Activated CD8-positive, alpha-beta memory T cell treated with anti-CD3 and anti-CD28 coated beads for 4 hours (primary cell): ENCODE results near the gene GGCT.
A peak's percentile ranks its signal among the peaks of the same experiment; 100 is the strongest.

Source experiments
- DNase-seq, 2 donors: peaks; one replicate each; pipeline ENCODE4 v3.0.0-alpha.2; 2020; ENCODE audit warnings: low read depth in 2 of 2

Gene GGCT

DNA sequence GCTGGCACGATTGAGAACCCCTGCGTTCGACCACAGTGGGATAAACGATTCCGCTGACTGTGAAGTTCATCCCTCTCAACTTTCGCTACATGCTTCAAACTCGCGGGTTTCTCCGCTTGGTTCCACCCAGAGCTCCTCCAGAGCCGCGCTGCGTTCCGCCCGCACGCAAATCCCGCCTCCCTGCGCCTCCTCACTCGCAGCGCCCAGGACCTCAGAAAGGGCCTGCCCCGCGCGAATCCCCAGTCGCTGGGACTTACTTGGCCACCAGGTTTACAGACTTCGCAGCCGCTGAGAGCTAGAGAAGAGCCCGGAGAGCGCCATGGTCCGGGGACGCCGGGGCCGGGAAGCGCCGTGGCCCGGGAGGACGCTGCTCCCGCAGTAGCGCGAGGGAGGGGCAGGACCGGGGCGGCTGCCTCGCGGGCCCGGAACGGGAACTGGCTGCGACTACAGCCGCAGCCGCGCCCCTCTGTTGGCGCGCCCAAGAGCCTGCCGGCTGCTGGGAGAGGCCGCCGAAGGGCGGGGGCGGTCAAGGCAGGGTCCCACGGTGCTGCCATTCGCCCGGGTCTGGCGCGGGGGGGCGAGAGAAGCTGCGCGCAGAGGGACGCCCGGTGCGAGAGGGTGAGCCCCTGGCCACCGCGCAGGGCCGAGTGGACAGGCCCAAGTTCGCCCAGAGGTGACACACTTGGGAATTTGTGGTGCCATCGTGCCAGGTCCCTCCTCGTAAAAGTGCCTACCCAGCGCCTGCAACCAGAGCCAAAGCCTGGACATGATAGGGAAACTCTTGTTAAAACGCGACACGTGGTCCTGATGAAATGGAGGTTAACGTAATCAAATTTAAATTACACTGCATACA, 26.1 kb downstream of the GGCT start, which contains the start of gene NOD1:
TSS of gene NOD1 (minus strand) at position 436 of the 853 bp plus-strand sequence. CDS start 21,863 bp downstream, outside the sequence.
- peak; percentile 17 to 31 for DNase-seq

- DNase-seq, result no peak
Observed at GRCh38 chr7:30476459-30477145, 28.0 kb downstream of the GGCT start.

- no peak for DNase-seq
Observed at GRCh38 chr7:30475580-30475979, 29.0 kb downstream of the GGCT start.

- no peak for DNase-seq
Observed at GRCh38 chr7:30474893-30475292, 29.7 kb downstream of the GGCT start.

DNA sequence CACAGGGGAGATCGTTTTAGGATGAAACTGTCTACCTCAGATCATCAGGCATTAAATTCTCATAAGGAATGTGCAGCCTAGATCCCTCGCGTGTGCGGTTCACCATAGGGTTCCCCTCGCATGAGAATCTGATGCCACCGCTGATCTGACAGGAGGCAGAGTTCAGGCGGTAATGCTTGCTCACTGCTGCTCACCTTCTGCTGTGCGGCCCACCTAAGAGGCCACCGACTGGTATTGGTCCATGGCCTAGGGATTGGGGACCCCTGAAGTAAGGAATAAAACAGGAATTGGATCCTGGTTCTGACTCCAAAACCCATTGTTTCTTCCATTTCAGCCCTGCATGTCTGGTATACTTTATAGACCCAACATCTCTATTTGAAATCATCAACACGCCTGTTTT, 30.1 kb downstream of the GGCT start:
- DNase-seq, result no peak

DNA sequence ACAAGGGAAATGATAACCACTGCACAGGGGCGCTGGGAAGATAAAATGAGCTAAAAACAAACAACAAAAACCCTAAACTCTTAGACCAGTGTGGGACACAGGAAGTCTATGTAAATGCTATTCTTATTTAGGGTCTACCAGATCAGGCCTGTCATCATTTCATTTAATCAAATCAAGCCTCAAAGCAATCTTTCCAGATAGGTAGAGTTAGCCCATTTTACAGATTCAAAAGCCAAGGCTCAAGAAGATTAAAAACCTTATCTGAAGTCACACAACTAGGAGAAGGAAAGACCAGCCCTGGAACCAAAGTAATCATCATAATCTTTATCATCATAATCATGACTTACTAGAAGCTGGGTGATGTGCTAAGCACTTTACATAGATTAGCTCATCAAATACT, 30.7 kb downstream of the GGCT start:
- DNase-seq, result no peak

GRCh38 chr7:30472784-30473775, 31.5 kb downstream of the GGCT start:
- no peak for DNase-seq

GRCh38 chr7:30472081-30472783, 32.4 kb downstream of the GGCT start:
- no peak for DNase-seq

DNA sequence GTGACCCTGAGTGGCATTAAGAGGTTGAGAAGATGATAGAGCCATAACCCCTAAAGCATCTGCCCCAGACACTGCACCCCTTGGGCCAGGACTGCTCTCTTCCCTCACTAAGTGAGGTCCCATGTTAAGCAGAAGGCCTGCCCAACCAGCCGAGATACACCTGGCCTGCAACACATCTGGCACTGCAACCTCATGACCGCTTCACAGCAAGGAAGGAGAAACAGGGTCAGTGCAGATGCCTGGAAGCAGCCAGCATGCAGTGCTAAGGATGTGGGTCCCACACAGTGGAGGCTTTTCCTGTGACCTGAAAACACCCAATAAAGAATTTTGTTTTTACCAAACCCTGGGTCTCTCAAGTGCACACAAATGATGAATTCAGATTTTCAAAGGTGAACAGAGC, 33.4 kb downstream of the GGCT start:
- DNase-seq, result no peak

DNA sequence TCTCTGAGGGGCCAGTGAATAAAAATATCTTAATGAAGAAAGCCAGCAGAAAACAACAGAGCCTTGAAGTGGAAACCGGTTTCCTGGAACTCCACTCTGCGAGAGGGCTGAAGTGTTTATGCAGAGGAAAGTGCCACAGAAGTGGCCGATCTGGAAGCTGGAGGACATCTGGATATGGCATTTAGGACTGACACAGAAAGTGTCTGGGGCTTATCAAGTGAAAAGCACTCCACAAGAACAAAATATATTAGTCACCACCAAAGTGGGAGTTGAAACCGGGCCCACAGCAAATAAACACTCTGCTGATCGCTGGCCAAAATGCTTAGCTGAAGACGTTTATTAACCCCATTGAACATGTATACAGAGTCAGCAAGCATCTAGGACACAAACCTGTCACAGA, 33.9 kb downstream of the GGCT start:
- DNase-seq, result no peak

DNA sequence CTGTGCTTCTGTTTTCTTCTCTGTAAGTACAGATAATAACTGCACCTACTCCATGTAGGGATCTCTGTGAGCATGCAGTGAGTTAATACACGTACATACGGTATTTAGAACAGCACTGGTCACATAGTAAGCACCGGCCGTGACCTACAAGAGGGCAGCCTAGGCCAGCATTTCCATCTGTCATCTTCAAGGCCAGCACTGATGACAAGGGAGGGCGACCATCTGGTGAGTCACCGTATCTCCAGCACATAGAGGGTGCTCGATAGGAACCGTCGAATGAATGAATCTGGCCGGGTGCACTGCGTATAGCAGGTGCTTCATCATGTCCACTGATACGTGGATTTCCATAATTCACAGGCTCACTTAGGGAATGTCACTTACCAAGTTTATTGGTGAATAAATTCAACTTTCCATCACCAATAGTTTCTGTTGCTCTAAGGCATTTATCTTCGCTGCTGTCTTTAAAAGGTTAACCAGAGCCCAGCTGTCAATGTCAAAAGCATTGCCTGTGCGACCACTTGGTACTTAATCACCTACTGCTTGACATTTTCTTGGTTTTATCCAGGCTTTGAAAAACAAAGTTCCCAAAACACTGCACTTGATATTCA, 34.4 kb downstream of the GGCT start:
- no peak for DNase-seq

GRCh38 chr7:30469303-30469702, 35.3 kb downstream of the GGCT start:
- DNase-seq, result no peak

- DNase-seq, result no peak
Observed at GRCh38 chr7:30468791-30469190, 35.8 kb downstream of the GGCT start.

- DNase-seq, result no peak
Observed at GRCh38 chr7:30468041-30468440, 36.6 kb downstream of the GGCT start.

- DNase-seq, result no peak
Observed at GRCh38 chr7:30467271-30467670, 37.4 kb downstream of the GGCT start.

DNA sequence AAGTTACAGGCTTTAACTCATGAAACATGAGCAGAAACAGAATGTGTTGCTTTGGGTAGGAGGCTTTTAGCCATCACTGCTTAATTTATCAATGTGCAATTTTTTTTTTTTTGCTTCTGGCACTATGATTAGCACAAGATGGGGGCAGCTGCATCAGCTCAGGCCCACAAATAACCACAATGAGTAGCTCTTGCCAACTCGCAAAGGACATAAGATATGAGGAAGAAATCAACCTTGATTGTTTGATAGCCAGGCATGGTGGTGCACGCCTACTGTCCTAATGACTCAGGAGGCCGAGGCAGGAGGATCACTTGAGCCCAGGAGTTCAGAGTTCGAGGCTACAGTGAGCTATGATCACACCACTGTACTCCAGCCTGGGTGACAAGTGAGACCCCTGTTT, 38.4 kb downstream of the GGCT start:
- no peak for DNase-seq

DNA sequence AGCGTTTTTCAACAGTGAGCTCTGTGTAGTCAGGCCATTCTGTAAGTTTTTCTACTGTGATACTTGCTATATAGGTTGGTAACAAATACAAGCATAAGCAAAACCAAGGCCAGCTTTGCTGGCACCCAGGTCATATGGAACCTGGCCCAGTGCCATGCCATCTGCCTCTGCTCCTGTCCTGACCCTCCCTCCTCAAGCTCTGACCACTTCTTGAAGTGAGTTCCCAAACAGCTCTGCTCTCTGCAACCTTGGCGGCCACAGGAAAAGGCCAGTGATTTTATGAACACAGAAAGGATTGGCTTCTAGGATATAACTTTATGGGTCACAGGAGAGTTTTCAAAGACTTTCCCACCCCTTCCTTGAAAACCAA, 38.8 kb downstream of the GGCT start:
- no peak for DNase-seq

GRCh38 chr7:30465046-30465810, 39.4 kb downstream of the GGCT start:
- DNase-seq, result no peak

DNA sequence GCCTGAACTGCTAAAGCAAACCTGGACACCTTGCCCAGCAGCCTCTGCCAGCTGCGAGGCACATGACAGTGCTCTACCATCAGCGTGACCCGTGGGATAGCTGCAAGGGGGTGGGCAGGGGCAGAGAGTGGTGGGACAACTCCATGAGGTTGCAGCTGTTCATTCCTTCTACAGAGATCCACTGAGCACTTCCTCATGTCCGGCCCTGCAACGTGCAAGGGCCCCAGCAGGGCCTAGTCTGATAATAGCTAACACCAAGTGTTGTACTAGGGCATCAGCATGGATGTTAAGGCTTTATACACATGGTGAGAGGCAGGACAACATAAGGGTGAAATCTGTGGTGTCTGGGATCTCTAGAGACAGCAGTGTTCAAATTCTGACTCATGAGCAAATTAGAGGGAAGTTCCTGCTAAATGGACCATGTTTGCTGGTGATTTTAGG, 40.4 kb downstream of the GGCT start:
- no peak for DNase-seq
